NCI-H2196 treated with DMSO at 0.1 percent for 48 hours (cell line): ENCODE data around the gene SLC15A1.

ENCODE experiments used
- DNase-seq: peaks from one replicate; lab custom pipeline; 2025; ENCODE audit not compliant: unreplicated experiment; lab: John Stamatoyannopoulos, UW

SLC15A1 gene

DNA sequence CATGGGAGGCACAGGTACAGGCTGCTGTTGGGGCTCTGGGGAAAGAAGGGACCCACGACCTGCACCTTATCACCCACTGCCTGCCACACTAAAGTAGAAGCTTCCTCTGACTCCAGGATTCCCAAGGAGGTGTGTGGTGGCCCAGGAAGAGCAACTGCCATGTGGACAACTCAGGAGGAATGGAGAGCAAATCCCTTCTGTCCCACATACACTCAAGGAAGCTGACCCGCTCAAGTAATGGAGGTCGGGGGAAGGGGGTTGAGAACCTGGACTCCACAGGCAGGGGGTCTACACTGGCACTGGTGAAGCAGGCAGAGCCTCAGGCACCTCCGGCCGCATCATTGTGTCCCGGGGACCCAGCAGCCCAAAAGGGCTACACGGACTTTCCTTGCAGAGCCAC is 29.4 kb upstream of the SLC15A1 start:
- no peak for DNase-seq

DNA sequence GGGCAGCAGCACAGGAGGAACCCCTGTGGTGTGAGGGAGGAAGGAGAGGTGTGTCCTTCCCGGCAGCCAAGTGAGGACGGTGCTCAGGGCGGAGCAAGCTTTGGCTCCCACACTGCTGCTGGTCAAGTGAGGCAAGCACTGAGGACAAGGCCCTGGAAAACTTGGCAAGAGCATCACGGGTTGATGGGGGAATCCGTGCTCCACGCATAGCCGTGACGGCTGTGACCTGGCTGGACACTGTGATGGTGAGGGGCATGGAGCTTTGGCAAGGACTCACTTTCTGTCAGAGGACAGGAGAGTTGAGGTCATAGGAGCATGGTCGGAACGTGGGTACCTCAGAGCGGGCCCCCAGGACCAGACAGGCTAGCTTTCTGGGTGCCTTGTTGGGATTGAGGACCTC is 29.0 kb upstream of the SLC15A1 start:
- DNase-seq = no peak

DNA sequence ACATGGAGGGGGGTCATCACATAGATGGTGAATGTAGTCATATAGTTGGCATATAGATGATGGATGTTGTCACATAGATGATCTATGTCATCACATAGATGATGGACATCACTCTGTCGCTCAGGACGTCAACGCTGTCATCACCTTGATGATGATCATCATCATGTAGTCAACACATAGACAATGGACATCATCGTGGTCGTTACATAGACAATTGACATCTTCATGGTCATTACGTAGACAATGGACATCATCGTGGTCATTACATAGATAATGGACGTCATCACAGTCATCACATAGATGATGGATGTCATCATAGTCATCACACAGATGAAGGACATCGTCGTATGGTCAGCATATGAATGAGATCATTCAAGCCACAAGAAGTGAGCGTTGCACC is 28.6 kb upstream of the SLC15A1 start:
- DNase-seq = no peak

DNA sequence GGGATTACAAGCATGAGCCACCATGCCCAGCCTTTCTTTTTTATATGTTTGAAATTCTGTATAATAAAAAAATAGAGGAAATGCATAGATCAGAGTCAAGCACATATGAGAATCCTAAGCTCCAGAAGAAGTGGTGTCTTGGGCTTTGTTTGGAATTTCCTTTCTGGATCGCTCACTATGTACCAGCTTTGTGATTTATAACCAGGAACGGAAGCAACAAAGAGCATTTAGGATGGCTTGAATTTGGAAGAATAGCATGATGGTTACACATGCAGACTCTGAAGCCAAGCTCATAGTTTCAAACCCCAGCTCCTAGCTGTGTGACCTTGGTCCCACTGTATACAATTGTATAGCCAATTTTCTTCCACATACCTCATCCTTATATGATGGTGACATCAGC is 28.0 kb upstream of the SLC15A1 start:
- DNase-seq = no peak

DNA sequence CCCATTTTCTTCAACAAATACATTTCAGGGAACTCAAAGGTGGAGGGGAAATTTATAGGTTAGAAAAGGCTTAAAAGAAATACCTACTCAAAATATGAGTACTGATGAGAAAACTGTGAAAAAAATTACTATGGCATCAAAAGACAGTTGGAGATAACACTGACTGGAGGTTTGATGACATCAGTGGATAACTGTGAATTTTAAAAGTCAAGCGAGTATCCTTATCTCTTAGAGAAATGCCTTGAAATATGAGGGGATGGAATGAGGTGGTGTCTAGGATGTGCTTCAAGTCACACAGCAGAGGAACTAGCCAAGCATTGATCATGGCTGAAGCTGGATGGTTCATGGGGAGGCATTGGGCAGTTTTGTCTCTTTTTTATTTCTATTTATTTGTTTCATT is 27.2 kb upstream of the SLC15A1 start:
- no peak for DNase-seq

DNA sequence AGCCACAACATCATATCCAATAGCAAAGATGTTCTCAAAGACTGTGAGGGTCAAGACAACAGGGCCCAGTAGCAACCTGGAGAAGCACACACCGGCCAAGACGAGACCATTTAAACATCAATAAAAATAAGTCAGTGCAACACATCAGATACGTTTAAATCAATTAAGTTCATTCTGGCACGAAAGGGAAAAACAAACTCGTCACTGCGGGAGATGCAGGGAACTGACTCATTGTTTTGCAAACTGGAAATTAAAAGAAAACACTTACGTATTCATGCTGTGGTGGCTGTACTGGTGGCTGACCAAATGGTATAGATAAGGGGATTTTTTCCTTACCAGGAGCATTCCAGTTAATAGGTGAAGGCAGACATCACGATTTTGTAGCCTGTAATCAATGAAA is 26.3 kb upstream of the SLC15A1 start:
- DNase-seq = no peak

DNA sequence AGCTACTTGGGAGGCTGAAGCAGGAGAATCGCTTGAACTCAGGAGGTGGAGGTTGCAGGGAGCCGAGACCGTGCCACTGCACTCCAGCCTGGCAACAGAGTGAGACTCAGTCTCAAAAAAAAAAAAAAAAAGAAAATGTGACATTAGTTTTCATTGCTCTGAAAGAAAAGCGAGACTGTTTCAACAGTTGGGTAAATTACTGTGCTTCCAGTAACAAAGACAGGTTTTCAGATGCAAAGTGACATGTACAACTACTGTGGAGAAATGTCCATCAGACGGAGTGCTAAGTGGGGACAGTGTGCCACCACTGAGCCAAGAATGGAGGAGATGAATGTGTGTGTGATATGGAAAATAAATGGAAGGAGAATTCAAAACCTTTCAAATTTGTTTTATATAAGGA is 24.2 kb upstream of the SLC15A1 start:
- DNase-seq = no peak

DNA sequence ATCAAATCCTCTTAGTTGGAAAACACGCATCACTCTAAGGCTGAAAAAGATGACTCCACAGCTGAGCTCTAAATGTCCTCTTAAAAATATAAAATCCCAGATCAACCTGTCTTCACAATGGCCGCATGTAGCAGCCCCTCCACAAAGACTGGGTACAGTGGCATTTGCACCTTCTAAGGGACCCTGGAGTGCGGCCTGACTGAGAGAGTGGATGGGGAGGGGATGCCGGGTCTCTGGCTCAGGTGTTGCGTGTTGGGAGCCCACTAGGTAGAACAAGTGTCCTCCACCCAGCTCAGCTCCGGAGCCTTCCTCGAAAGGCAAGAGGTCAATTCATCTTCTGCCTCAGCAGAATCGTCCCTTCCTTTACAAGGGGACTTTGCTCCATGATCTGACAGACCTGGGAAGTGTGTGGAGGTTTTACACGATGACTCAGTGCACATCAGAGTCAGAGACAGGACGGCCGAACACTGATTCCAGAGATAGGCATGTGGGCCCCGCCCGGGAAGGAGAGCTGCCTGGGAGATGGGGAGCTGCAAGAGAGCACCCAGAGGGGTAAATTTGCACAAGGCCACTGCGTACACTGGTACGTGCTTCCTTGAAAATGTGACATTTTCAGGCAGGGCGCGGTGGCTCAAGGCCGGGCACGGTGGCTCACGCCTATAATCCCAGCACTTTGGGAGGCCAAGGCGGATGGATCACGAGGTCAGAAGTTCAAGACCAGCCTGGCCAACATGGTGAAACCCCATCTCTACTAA is 23.5 kb upstream of the SLC15A1 start:
- no peak for DNase-seq

DNA sequence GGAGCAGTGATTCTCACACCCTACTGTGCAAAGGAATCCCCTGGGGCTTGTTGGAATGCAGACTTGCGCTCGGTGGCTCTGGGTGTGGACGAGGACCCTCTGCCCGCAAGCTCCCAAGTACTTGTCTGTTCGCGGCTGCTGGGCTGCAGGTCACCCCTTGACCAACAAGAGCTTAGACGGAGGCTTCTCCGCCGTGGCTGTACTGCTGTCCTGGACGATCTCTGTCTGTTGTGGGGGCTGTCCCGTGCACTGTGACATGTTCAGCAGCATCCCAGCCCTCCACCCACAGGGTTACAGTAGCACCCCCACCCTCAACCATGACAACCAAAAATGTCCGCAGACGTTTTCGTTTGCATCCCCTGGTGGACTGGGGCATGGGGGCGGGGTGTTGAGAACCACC is 22.9 kb upstream of the SLC15A1 start:
- no peak for DNase-seq

DNA sequence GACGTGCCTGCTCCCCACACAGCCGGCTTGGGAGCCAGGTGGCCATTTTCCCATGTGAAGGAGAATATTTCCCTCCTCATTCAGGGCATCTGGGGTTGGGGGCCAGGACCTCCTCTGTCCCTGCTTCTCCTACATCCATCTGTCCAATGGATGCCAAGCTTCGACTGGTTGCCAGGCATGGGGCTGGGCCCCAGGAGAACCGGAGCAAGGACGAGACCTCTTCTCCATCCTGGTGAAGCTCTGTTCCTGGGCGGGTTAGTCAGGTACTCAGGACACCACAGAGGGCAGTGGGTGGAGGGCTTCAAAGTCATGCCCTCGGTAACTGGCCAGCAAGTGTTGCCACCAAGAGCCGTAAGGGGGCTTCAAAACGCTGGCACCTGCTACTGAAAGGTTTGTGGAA is 22.3 kb upstream of the SLC15A1 start:
- DNase-seq = no peak

DNA sequence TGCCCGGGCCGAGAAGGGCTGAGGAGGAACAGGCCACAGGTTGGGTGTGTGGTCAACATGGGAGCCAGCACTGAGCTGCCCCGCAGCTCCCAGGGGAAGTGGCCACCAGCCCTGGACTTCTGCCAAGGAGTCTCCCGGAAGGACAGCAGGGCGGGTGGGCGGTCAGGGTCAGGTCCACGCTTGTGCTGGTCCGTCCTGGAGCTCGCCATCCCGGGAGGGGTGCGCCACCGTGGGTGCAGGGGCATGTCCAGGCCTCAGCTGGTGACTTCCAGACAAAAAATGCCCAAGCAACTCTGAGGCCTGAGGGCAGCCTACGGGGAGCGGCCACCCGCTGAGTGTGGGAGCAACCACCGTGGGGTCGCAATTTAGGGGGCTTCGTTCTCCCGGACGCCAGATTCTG is 21.4 kb upstream of the SLC15A1 start:
- no peak for DNase-seq

DNA sequence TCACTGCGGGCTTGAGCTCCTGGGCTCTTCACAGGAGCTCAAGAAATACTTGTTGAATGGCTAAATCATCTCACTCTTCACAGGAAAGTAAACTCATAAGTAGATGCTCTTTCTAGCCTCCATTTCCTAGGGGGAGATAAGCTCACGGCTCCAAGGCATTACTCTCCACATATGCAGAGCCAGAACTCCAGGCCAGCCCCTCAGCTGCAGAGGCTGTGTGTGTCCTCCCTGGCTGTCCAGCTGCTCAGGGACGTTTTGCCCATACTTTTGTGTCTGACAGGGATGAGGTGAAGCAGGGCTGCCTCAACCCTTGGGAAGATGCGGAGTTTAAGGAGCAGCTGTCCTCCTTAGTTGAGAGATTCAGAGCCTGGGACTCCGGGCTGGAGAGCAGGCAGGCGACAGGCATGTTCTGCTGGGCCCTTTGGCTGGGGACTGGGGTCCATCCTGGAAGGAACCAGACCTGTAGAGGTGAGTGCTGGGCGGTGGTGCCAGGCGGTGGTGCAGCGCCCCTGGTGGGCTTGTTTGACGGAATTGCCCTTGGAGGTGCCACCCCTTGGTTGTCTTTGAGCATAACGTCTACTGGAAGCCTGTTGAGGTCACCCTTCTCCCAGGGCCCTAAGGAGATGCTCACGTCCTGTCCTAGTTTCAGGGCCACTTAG is 20.5 kb upstream of the SLC15A1 start:
- DNase-seq = no peak

DNA sequence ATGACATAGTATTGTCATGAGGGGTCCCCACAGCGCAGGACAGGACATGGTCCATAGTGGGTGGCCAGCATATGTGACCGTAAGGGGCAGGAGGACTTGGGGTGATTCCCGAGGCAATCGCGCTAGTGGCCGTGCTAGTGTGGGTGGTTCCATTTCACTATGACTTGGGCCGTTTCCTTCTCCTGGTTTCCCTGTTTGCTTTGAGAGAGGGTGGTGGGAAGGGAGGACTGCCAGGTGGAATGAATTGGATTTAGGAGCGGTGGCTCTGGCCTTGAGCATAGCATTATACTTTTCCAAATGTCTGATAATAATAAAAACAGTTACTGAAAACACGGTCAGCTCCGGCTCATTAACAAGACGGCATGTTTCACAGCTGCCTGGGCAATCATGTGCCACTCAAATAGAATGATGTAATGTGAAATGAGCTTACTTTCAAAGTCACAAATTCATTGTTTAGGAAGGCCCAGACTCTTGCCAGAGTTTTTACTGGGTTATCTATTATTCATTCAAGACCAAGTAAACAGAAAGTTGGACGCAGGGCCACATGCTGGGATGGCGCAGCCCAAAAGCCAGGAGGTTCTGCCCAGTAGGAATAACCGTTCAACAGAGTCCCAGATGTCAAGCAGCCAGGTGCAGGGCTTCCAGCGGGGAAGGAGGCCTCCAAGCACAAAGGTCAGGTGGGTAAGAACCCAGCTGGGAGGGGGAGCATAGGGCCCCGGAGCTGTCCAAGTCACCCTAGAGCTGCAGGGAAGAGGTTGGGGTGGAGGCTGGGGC is 19.6 kb upstream of the SLC15A1 start:
- DNase-seq = no peak

DNA sequence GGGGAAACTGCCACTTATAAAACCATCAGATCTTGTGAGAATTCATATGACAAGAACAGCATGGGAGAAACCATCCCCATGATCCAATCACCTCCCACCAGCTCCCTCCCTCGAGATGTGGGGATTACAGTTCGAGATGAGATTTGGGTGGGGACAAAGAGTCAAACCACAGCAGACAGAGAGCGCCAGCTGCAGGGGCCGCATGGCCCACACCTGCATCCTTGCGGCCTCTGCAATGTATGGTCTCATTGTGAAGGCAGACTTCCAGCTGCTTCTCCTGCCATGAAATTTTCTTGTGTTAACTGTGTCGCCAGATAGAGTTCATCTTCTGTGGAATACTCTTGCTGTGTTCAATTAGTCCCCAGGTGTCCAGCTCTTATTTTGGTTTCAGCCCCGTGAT is 17.3 kb upstream of the SLC15A1 start:
- DNase-seq = no peak

DNA sequence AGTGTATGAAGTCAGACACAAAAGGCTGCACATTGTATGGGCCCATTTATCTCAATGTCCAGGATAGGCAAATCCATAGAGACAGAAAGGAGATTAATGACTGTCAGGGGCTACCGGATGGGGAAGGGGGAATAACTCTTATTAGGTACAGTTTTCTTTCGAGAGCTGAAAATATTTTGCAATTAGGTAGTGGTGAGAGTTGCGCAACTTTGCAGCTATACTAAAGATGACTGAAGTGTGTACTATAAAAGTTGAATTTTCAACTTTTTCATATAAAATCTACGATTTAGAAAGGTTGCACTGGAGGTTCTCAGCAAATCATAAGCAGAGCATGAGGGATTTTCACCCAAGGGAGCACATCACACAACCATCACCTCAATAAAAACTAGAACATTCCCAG is 16.1 kb upstream of the SLC15A1 start:
- DNase-seq = no peak

DNA sequence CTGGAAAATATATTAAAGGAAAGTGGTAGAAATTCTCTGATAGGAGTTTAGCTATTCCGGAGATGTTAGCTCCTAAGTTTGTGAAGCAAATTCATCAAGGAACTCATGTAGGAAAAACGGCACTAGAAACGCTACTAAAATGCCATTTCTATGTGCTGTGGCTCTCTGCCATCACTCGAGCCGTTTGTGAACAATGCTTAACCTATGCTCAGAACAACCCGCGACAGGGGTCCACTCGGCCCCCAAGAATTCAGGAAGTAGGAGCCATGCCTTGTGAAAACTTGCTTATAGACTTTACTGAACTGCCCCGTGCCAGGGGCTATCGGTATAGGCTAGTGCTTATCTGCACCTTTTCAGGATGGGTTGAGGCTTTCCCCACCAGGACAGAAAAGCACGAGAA is 14.2 kb upstream of the SLC15A1 start:
- DNase-seq = no peak

DNA sequence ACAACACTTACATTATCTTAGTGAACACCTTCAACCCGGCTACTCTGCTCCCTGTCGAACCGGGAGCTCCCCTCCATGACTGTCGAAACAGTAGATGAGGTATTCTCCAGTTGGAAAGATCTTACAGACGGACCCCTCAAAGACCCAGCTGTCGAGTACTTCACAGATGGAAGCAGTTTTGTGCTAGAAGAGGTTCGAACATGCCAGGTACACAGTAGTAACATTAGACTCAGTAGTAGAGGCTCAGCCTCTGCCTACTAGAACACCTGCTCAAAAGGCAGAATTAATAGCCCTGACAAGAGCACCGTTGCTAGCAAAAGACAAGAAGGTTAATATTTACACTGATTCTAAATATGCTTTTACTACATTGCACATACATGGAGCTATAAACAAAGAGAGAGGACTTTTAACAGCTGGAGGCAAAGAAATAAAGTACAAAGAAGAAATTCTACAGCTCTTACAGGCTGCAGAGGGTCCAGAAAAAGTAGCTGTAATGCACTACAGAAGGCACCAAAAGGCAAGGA is 13.6 kb upstream of the SLC15A1 start:
- DNase-seq = no peak

DNA sequence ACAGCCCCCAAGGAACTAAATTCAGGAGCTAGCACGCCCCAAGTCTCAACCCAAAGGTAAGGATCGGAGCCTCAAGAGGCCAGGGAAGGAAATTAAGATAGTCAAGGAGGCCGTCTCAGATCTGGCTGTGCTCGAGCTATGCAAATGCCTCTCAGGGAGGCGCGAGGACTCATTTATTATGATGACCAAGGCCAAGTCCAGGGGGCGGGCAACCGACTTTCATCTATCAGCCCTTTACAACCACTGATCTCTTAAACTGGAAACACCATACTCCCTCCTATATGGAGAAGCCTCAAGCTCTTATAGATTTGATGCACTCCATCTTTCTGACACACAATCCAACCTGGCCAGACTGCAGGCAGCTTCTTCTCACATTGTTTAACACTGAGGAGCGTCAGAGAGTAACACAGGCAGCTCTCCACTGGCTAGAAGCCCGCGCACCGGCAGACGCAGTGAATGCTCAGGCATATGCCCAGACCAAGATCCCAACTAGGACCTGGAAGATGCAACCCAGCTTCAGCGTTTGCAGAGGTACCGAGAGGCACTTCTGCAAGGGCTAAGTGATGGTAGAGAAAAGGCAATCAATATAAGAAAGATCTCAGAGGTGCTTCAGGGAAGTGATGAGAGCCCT is 9.6 kb upstream of the SLC15A1 start:
- no peak for DNase-seq

DNA sequence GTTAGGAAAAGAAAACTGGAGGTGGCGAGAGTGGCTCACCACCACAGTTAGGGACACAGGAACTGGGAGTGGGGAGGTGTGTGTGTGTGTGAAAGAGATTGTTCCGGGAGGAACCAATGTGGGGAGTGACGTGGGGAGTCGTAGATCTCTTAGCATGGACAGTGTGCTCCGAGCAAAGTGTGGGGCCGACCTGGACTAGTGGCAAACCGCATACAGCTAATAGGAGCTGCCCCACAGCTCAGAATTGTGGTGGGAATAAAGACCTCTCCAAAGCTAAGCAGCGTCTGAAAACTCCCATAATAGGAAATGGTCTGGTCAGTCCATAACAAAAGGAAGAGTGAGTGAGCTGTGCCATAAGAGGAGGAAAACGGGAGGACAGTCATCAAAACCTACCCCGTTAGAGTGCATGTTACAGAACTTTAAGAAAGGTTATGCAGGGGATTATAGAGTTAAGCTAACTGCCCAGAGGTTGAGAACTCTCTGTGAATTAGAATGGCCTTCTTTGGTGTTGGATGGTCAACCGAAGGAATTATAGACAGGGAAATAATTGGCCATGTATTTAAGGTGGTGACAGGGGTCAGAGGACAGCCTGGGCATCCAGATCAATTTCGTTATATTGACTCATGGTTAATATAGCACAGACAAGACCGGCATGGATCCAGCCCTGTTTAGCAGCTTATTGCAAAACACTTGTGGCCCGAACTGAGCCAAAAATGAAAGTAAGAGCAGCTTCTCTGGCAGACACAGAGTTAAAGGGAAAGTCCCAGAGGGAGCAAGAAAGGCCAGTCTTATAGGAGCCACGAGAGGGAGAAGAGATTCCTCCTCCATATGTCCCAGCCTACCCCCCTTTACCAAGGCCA is 8.9 kb upstream of the SLC15A1 start:
- no peak for DNase-seq

DNA sequence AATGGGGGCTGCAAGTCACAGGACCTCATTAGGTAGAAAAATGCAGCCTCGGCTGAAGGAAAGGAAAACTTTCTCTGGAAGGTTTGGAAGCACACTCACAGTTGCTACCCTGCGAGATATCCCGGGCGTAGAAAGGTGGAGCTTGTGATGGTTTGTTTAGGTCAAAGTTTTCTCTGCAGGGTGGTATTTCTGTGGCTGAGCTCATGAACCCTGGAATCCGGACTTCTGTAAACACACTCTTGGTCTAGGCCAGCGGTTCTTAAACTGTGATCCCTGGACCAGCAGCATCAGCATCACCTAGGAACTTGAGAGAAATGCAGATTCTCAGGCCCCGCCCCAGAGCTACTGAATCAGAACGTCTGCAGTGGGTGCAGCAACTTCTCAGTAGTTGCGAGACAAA is 3.3 kb upstream of the SLC15A1 start:
- no peak for DNase-seq

DNA sequence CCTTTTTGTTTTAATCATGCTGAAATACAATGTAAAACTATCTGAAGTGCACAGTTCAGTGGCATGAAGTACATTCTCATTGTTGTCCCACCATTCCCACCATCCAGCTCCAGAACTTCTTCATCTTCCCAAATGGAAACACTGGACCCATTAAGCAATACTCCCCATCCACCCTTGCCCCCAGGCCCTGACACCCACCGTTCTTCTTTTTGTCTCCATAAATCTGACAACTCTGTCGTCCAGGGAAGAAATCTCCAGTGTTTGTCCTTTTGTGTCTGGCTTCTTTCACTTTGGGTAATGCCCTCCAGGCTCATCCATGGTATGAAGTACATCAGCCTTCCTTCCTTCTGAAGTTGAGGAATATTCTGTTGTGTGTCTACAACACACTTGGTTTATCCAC is 2.6 kb upstream of the SLC15A1 start:
- no peak for DNase-seq
